GM18508 (cell line): Measurements from ENCODE around the gene RREB1.

ENCODE experiments used
- ATAC-seq: cut with Tn5 transposase; IDR thresholded peaks from one replicate; pipeline ENCODE4 v1.9.1; 2021; ENCODE audit warnings: moderate number of reproducible peaks; ENCODE audit not compliant: insufficient read depth, unreplicated experiment

Gene RREB1

GRCh38 chr6:7087491-7087979, 20.2 kb upstream of the RREB1 start:
- no peak for ATAC-seq

DNA sequence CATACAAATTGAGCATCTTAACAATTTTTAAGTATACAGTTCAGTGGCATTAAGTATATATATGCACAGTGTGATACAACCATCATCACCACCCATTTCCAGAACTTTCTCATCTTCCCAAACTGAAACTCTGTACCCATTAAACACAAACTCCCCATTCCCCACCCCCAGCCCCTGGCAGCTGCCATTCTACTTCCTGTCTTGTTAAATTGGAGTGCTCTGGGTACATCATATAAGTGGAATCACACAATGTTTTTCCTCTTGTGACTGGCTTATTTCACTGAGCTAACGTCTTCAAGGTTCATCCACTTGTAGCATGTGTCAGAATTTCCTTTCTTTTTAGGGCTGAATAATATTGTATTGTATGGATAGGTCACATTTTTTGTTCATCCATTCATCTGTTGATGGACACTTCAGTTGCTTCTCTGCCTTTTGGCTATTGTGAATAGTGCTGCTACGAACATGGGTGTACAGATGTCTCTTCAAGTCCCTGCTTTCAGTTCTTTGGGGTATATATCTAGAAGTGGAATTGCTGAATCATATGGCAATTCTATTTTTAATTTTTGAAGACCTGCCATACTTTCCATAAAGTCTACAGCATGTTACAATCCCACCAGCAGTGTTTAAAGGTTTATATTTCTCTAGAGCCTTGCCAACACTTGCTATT, 19.6 kb upstream of the RREB1 start:
- ATAC-seq: no peak

- ATAC-seq: no peak
Measured at GRCh38 chr6:7098993-7099392, 8.8 kb upstream of the RREB1 start.

GRCh38 chr6:7100072-7100752, 7.5 kb upstream of the RREB1 start:
- no peak for ATAC-seq

DNA sequence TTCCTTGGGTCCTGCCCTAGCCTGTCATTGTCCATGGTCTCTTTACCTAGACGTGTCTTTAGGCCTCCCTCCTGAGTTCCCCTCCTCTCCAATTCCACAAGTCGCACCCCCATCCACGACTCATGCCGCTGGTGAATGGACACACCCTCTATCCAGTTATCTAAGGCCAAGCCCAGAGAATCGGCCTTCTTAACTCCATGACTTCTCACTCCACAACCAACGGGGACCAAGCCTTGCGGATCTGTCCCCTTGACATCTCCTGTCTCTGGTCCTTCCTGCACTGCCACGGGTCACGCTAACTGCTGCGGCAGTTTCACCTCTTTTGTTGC, 7.0 kb upstream of the RREB1 start:
- ATAC-seq: no peak

GRCh38 chr6:7101290-7101689, 6.5 kb upstream of the RREB1 start:
- no peak for ATAC-seq

- ATAC-seq: no peak
Measured at GRCh38 chr6:7104752-7105151, 3.0 kb upstream of the RREB1 start.

DNA sequence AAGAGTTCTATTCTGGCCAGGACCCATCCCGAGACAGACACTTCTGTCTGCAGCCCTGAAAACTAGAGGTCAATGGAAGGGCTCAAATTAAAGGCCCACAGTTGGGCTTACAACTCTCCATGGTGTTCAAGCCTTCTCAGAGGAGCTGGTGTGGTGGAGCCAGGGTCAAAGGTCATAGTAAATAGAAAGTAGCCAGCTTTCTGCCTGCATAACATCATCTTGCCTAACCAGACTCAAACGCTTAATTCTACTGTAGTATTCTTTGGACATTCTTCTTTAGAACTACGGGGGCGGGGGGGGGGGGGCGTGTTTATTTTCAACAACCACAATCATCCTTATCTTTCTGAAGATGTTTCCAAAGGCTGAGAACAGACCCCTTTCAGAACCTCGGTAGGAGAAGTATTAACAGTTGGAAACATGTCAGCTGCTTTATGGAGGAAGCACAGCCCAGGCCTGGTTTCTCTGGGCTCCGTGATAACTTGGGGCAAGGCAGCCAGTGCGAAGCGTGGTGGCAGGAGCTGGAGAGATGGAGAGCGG, 1.5 kb upstream of the RREB1 start:
- no peak for ATAC-seq

- no peak for ATAC-seq
Measured at GRCh38 chr6:7106752-7107577, 796 bp upstream of the RREB1 start.

DNA sequence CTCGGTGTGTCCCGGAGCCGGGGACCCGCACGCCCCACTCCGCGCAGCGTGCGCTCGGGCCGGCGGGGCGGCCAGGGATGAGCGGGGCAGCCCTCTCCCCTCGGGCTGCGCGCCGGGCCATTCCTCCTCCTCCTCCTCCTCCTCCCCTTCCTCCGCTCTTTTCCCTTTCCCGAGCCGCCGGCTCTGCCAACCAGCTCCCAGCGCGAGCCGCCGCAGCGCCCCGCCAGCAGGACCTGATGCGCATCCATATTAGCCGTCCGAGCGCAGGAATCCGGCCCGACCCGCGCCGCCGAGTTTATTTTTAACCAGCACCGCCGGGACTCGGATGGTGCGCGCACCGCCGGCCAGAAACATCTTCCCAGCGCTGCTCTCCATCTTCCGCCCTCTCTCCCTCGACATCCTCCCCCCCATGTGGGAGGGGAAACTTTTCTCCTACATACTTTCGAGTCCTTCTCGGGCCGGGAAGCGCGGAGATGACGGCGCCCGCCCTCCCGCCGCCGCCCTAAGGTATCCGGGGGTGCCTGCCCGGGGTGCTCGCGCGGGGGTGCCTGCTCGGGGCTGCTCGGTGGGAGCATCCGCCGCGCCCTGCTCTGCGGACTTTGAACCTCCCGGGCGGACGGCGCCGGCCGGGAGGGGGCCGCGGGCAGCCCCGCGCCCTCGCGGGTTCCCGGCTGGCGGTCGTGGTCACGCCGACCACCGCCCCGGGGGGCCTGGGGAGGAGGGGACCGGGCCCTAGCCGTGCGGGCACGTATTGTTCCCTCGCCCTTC, 619 bp downstream of the RREB1 start:
- no peak for ATAC-seq

- ATAC-seq: no peak
Measured at GRCh38 chr6:7108964-7109836, 1.4 kb downstream of the RREB1 start.

DNA sequence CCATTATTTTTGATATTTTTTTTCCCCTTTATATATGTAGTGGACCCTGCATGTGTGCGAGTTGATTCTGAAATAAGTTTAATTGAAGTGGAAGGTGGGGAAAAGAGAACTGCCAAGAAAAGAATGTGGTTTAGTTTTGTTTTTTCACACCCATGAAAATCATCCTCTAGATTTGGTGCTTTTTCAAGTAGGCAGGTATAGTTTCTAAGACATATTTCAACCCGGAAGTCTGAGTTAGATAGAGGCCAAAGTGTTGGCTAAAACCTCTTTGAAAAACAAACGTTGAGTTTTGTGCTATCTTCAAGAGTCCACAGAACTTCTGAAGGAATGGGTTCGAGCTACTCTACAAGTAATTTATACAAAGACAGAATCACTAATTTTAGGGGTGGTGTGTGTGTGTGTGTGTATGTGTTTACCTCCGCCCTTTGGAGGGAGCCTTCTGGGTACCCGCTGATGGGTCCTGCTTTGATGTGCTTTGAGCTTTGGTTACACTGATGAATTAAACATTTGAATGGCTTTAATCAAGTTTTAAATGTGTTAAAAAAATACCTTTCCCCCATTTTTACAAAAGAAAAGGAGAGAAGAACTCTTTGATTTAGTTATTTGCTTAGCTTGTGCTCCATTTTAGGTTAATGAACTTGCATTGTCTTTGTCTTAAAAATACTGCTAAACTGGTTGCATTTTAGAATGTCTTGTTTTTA, 2.5 kb downstream of the RREB1 start:
- ATAC-seq: no peak

DNA sequence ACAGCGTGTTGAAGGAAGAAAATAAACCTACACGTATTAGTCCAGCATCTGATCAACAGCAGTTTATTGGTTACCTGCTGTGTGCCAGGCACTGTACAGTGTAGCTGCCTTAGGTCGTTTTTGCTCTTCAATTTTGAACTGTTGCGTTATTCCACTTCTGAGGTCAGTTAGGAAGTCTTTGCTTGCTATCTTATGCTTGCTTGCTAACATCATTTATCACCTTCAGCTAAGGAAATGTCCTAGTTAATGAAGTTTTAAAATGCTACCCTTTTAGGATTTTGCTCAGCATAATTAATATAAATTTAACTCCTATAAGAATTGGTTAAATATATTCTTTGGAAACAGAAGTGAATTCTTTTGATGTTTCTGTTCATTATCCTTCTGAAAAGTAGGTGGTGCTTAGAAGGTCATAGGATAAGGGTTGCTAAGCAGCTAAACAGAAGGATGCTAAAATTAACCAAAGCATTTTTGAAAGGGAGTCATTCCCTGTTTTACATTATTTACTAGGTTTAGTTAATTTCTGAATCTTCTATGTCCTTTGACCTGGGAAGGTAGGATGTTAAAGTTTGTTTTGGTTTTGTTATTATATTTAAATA, 3.4 kb downstream of the RREB1 start:
- no peak for ATAC-seq

GRCh38 chr6:7112171-7112570, 4.4 kb downstream of the RREB1 start:
- ATAC-seq: no peak

GRCh38 chr6:7112741-7113313, 5.1 kb downstream of the RREB1 start:
- no peak for ATAC-seq

- ATAC-seq: no peak
Measured at GRCh38 chr6:7114744-7115458, 7.1 kb downstream of the RREB1 start.

GRCh38 chr6:7115543-7116231, 7.9 kb downstream of the RREB1 start:
- ATAC-seq: no peak
